GM19023 (cell line): Measurements from ENCODE around the gene METTL14.
A peak's percentile ranks its signal among the peaks of the same experiment; 100 is the strongest.

Experiments used
- ATAC-seq: cut with Tn5 transposase; IDR thresholded peaks from one replicate; pipeline ENCODE4 v1.9.1; 2021; ENCODE audit warnings: mild to moderate bottlenecking, moderate library complexity; ENCODE audit not compliant: unreplicated experiment

The METTL14 gene

DNA sequence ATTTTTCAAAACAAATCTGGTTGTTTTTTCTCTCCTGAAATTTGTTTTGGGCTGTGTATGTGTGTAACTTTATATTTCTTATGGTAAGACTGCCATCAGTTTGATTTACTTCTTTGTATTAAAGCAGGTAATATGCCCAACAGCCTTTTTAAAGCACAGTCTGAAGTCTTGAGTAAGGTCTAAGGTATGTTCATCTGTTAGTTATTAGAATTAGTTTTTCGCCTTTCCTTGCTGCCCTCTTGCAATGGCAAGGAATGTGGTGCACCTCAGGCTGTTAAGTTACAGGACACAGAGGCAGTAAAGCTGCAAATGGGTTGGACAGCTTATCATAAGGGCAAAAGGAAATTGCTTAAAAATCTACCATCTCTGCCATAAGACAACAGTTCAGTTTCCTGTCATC, 71.8 kb downstream of the METTL14 start:
- no peak for ATAC-seq

DNA sequence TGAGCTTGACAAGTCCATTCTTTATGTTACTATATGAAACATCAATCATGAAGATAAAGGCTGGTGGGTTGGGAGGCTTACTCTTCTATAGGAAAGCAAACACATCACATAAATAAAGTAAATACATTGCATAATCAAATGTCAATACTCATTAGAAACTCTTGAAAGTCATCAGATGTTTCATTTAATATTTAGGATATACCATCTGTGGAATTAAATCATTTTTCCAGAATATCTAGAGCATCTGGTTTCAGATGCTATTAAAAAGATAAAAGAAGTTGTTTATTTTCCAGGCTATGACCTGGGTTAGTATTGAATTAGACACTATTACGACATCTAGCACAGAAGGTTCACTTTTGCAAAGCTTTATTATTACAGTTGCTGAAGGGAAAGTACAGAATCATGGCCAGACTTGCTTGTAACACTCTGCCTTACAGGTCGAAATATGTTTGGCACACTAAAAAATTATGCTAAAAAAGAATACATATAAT, 72.6 kb downstream of the METTL14 start:
- ATAC-seq: no peak

DNA sequence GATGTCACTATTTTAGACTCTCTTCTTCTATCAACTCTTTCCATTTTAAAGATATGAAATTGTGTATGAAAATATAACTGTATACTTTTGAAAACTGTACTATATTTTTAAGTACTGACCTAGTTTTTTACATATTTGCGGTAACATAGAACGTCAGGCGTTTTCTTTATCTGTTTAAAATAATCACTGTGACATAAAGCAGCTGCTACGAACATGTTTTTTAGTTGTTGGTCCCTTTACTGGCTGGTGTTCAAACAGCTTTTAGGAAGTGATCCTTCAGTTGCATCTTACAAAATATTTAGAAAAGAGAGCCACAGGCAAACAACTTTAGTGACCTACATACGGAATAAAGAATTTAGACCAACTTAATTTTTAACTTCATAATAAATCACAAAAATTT, 73.1 kb downstream of the METTL14 start:
- no peak for ATAC-seq

DNA sequence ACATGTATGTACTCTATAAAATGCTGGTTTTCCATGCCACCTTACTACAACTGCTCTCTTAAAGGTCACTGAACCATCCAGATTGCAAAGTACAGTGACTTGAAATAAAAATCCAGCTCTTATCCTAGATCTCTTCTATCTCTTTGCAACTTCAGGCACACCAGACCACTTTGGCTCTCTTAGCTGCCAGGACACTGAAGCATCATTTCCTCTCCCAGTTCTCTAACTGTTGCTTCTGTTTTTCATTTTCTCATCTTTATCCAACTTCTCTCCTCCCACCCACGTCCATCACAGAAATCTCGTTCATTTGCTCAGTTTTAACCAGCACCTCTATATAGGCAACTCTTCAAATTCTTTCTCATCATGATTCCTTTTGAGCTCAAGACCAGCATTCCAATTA, 74.3 kb downstream of the METTL14 start:
- ATAC-seq: no peak

DNA sequence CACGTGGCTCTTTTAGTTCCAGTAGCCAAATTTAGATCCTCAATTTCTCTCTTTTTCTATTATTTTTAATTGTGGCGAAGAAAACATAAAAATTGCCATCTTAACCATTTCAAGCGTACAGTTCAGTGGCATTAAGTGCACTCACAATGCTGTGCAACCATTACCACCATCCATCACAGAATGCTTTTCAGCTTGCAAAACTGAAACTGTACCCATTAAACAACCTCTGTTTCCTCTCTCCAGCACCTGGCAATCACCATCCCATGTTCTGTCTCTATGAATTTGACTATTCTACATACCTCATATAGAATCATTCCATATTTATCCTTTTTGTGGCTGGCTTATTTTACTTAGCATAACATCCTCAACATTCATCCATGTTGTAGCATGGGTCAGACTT, 74.9 kb downstream of the METTL14 start:
- peak; percentile 44 for ATAC-seq

DNA sequence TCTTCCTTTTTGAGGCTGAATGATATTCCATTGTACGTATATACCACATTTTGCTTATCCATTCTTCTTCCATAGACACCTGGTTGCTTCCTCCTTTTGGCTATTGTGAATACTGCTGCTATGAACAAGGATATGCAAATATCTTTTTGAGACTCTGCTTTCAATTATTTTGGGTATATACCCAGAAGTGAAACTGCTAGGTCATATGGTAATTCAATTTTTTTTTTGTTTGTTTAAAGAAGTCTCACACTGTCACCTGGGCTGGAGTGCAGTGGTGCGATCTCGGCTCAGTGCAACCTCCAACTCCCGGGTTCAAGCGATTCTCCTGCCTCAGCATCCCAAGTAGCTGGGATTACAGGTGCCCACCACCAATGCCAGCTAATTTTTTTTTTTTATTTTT, 75.3 kb downstream of the METTL14 start:
- ATAC-seq: peak; percentile 99

DNA sequence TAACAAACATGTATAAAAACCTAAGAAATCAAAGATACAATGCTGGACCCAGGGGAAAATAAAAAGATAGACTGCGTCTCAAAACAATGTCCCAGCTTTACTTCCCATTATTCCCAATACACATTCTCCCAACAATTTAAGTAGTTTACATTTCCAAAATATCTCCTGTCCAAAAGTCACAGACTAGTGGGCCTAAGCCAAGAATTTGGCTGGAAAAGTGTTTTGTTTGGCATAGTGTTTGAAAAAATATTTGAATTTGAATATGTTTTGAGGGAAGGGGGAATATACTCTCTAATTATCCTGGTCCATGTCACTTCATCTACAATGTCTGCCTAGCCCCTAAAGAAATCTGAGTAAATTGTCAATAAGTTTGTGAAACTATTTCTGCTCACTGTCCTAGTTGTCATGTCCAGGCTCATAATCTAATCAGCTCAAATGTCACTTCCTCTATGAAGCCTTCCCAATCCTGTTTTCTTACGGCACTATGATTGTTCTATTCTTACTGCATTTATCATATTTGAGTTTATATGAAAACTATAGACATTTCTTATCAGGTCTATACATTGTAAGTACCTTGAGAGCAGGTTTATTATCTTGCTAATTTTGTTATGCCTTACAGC, 76.3 kb downstream of the METTL14 start:
- no peak for ATAC-seq

DNA sequence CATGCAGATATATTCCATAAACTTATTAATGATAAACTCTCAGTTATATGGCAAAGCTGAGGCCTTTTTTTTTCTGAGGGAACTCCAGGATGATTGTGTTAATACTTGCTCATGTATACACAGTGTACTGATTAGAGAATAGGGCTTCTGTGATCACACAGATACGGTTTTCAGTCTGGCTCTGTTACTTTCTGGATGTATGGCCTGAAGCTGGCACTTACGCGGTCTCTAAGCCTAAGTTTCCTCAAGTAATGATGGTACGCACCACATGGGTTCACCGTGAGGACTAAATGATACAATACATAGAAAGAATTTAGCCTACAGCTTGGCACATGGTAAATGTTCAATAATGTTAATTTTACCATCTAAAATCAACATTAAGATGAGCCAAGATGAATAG, 77.0 kb downstream of the METTL14 start:
- ATAC-seq: no peak

DNA sequence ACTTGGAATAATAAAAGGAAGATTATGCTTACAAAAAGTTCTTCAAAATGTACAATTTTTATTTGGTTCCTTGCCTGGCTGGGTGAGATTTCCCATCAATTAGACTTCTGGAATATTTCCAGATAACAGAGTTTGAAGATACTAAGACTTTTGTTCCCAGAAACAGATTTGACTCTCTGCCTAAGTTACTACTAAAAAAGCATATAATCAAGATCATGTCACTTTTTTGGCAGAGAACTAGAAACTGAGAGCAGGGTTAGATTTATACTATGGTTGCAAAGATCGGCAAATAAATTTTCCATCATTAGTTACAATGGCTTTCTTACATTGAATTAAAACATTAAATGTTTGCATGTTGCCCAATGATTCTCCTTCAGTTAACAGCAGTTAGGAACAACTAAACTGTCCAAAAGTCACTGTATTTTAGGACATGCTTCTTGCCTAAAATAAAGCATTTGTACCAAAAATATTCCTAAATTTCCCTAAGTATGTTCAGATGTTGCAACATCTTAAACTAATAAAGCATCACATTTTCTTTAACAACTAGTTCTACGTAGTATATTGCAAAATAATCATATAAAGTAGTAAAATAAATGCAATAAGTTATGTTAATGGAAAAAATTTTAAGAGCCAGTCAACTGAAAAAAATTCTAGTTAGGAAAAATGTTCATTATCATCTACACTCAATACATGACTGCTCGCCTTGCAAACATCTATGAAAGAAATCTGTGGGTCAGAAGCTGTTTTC, 77.7 kb downstream of the METTL14 start:
- ATAC-seq: no peak
